Measurements from ENCODE around the gene TBK1.

The TBK1 gene

GRCh38 chr12:64550755-64551154 is 98.8 kb downstream of the TBK1 start:
- TF ChIP-seq CTCF (IDR thresholded peaks at IDR 0.05; ENCODE audit: low read depth, low read length) = no peak
- no peak for DNase-seq (ENCODE audit: low read depth in 2 of 2)
- H3K4me3 ChIP-seq (replicated peaks in 1 of 2; ENCODE audit: low read depth in 2 of 2, low read length in 2 of 2) = no peak overlapping the region

GRCh38 chr12:64551676-64552075 is 99.8 kb downstream of the TBK1 start:
- DNase-seq (ENCODE audit: low read depth in 2 of 2) = peak in 1 of 2 donors; percentile 19
- no peak for TF ChIP-seq CTCF (IDR thresholded peaks at IDR 0.05; ENCODE audit: low read depth, low read length)
- H3K4me3 ChIP-seq (replicated peaks in 1 of 2; ENCODE audit: low read depth in 2 of 2, low read length in 2 of 2) = no peak overlapping the region
